Liver (tissue), 3 donors: ENCODE results near the gene LEKR1.

Experiments used
- GABPA ChIP-seq, 2 donors: IDR thresholded peaks in 1 of 2; conservative IDR thresholded peaks in 1 of 2; 2 replicates each; pipeline ENCODE4 v1.6.1; 2016; ENCODE audit warnings: antibody characterized with exemption in 2 of 2, mild to moderate bottlenecking in 1 of 2, moderate library complexity in 1 of 2
- MAX ChIP-seq: IDR thresholded peaks from 2 replicates; pipeline ENCODE4 v1.6.1; 2016; ENCODE audit warnings: antibody characterized with exemption
- RXRA ChIP-seq, 2 donors: IDR thresholded peaks; 2 replicates each; pipeline ENCODE4 v1.6.1; 2017 to 2018; ENCODE audit warnings: antibody characterized with exemption in 2 of 2, mild to moderate bottlenecking in 1 of 2
- TF ChIP-seq, protein P1 (sequence below): fragments of 150-350 bp; IDR thresholded peaks from 2 replicates; pipeline ENCODE4 v1.5.1; 2017; ENCODE audit warnings: improper control_type of control experiment, low read depth, low read length; ENCODE audit not compliant: missing input control
- donor health status: healthy.
- donor health status: healthy.

GRCh38 chr3:157087373-157087772 lies 261.2 kb downstream of the LEKR1 start:
- TF ChIP-seq, protein P1, sequence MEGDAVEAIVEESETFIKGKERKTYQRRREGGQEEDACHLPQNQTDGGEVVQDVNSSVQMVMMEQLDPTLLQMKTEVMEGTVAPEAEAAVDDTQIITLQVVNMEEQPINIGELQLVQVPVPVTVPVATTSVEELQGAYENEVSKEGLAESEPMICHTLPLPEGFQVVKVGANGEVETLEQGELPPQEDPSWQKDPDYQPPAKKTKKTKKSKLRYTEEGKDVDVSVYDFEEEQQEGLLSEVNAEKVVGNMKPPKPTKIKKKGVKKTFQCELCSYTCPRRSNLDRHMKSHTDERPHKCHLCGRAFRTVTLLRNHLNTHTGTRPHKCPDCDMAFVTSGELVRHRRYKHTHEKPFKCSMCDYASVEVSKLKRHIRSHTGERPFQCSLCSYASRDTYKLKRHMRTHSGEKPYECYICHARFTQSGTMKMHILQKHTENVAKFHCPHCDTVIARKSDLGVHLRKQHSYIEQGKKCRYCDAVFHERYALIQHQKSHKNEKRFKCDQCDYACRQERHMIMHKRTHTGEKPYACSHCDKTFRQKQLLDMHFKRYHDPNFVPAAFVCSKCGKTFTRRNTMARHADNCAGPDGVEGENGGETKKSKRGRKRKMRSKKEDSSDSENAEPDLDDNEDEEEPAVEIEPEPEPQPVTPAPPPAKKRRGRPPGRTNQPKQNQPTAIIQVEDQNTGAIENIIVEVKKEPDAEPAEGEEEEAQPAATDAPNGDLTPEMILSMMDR: no peak
- TF ChIP-seq MAX (no peak), GABPA (IDR thresholded peaks at IDR 0.05 in 1 of 2, conservative IDR thresholded peaks at IDR 0.05 in 1 of 2) (no peak), RXRA (IDR thresholded peaks at IDR 0.05) (no peak)
